Measurements from ENCODE around the gene RANBP2.
"Not testable (repeated sequence)": the region's sequence is repeated elsewhere in the genome, so short reads cannot be mapped to it uniquely, and the experiment has no call there.

- TF ChIP-seq EZH2 (IDR thresholded peaks at IDR 0.05; ENCODE audit: borderline replicate concordance, insufficient read depth, low read depth, low read length, poor library complexity, severe bottlenecking); CTCF (IDR thresholded peaks at IDR 0.05): not testable (repeated sequence)
Measured at GRCh38 chr2:108766671-108767070, 47.4 kb downstream of the RANBP2 start.

Data from B cell (primary cell).